ENCODE measurements around the gene PHLDB2.

Gene PHLDB2

DNA sequence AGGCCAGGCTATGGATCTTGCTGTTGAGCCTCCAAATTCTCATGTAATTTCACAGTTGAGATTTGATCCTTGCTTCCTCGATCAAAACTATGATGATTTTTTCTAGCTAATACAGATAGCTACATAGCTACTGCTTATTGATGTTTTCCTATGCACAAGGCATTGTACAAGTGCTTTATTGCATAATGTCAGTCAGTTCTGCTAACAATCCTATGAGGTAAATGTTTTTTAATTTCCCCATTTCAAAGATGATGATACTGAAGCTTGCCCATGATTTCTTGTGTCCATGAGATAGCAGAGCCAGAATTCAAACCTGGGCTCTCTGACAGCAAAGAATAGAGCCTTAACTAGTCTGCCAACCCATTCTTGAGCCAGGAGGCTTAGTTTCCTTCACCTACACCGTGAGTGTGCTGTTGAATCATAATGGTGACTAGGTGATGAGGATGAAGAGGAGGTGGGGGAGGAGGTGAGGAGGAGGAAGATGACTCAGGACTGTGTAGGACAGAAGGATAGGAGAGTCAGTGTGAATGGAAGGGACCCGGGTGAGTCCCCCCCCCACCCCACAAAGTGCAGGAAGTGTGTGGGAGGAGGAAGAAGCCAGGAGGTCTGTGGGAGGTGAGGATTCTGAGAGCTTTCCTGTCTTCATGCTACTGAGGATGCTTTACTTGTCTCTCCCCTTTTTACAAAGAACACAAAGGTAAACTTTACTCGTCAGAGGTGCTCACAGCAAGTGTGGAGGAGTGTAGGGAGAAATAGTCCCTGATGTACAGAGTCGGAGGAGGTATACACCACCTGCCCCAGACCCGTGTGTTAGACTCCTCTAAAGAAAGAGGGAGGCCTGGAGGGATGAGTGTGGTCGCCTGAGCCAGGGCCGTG, 143.3 kb downstream of the PHLDB2 start:
- CTCF ChIA-PET = interaction anchor here (0.7 to 2.6 kb wide), 3 partner anchors 11 to 40 kb away, joined by 3 to 7 read pairs (median 7); no protein-coding TSS in a partner anchor
- no peak for DNase-seq (ENCODE audit: extremely low spot score)
- POLR2A ChIA-PET = interaction anchor here (1.3 to 3.1 kb wide), 3 partner anchors 23 to 32 kb away, joined by 3 to 13 read pairs (median 6); partner anchors contain the start of genes ABHD10 and TMPRSS7
- TF ChIP-seq TARDBP (IDR thresholded peaks at IDR 0.05) (no peak), ELF4 (IDR thresholded peaks at IDR 0.05) (no peak), FOXM1 (IDR thresholded peaks at IDR 0.05; ENCODE audit: borderline replicate concordance) (no peak), BHLHE40 (IDR thresholded peaks at IDR 0.05; ENCODE audit: borderline replicate concordance) (no peak), ARNT (IDR thresholded peaks at IDR 0.05) (no peak), ZNF384 (IDR thresholded peaks at IDR 0.05) (no peak), LEF1 (IDR thresholded peaks at IDR 0.05; ENCODE audit: borderline replicate concordance) (no peak), CTBP1 (IDR thresholded peaks at IDR 0.05; ENCODE audit: borderline replicate concordance) (no peak), L3MBTL2 (conservative IDR thresholded peaks at IDR 0.05) (no peak), FOXK2 (IDR thresholded peaks at IDR 0.05) (no peak), FOXA1 (IDR thresholded peaks at IDR 0.05) (no peak), SP1 (IDR thresholded peaks at IDR 0.05) (no peak)
- TF ChIP-seq, protein P1, sequence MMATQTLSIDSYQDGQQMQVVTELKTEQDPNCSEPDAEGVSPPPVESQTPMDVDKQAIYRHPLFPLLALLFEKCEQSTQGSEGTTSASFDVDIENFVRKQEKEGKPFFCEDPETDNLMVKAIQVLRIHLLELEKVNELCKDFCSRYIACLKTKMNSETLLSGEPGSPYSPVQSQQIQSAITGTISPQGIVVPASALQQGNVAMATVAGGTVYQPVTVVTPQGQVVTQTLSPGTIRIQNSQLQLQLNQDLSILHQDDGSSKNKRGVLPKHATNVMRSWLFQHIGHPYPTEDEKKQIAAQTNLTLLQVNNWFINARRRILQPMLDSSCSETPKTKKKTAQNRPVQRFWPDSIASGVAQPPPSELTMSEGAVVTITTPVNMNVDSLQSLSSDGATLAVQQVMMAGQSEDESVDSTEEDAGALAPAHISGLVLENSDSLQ (IDR thresholded peaks at IDR 0.05) = no peak

DNA sequence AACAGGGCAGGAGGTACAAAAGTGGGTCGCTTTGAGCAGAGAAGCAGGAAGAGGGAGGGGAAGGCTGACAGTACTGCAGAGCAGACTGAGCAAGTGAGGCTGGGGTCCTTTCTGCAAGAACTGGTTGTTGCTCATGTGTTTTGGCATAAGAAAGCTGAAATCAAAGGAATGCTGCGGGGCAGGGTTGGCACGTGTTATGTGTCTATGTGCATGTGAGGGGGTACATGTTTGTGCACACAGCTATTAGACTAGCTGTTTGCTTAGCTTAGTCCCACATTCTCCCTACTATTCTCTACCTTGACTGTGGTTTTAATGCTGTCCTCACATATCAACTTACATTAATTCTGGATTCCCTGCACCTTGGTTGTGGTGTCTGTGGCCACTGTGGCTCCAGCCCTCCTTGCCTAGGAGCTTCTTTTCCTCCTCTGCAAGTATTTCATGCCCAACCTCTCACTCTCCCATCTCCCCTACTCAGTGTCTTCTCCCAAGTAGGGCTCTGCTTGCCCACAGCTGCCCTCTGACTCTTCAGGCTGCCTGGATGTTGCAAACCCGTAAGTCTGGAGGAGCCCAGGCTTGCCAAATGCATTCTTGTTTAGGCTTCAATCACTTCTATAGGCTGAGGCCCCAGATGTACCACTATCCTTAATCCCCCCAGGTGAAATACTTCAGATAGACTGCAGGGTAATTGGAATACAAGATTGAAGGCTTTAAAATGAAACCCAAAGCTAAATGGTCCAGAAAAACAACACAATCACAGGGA, 144.4 kb downstream of the PHLDB2 start:
- no peak for DNase-seq (ENCODE audit: extremely low spot score)
- ChIA-PET CTCF (interaction anchor here (2.6 kb wide), 1 partner anchor 14 kb away, joined by 7 read pairs; no protein-coding TSS in a partner anchor), POLR2A (interaction anchor here (1.3 to 3.1 kb wide), 2 partner anchors 24 to 31 kb away, joined by 3 to 13 read pairs; partner anchors contain the start of genes ABHD10 and TMPRSS7)
- TF ChIP-seq ARNT (IDR thresholded peaks at IDR 0.05) (no peak), LEF1 (IDR thresholded peaks at IDR 0.05; ENCODE audit: borderline replicate concordance) (no peak), SUZ12 (IDR thresholded peaks at IDR 0.05) (no peak), SP1 (IDR thresholded peaks at IDR 0.05) (no peak), CTBP1 (IDR thresholded peaks at IDR 0.05; ENCODE audit: borderline replicate concordance) (no peak), ZNF384 (IDR thresholded peaks at IDR 0.05) (no peak), BHLHE40 (IDR thresholded peaks at IDR 0.05; ENCODE audit: borderline replicate concordance) (no peak), HDGF (IDR thresholded peaks at IDR 0.05; ENCODE audit: borderline replicate concordance) (no peak), FOXK2 (IDR thresholded peaks at IDR 0.05) (no peak), TARDBP (IDR thresholded peaks at IDR 0.05) (no peak), FOXM1 (IDR thresholded peaks at IDR 0.05; ENCODE audit: borderline replicate concordance) (no peak), L3MBTL2 (conservative IDR thresholded peaks at IDR 0.05) (no peak), FOXA1 (IDR thresholded peaks at IDR 0.05) (no peak)

DNA sequence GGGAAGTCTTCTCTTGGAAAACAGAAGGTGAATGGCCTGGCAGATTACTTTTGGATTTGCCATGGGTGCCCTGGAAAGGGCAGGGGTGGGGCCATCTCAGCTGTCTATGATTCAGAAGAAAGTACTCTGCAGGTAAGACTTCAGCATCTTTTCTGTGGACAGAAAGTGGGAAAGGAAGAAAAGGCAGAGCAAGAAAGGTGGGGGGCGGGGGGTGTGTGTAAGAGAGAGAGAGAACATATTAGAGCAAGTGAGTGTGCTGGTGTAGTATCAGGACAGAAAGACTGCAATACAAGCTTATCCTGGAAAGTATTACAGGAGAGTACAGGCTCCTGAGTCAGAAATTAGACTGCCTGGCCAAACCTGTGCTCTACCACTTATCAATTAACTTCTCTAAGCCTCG, 145.1 kb downstream of the PHLDB2 start:
- POLR2A ChIA-PET = interaction anchor here (3.1 kb wide), 1 partner anchor 25 kb away, joined by 13 read pairs; the partner anchor contains the start of gene ABHD10
- TF ChIP-seq FOXA1 (IDR thresholded peaks at IDR 0.05) (no peak), NFRKB (IDR thresholded peaks at IDR 0.05) (no peak), BHLHE40 (IDR thresholded peaks at IDR 0.05; ENCODE audit: borderline replicate concordance) (no peak), CTBP1 (IDR thresholded peaks at IDR 0.05; ENCODE audit: borderline replicate concordance) (no peak)
- no peak for DNase-seq (ENCODE audit: extremely low spot score)
- CTCF ChIA-PET = interaction anchor here (1.2 to 2.6 kb wide), 2 partner anchors 15 to 287 kb away, joined by 4 to 7 read pairs; no protein-coding TSS in a partner anchor

DNA sequence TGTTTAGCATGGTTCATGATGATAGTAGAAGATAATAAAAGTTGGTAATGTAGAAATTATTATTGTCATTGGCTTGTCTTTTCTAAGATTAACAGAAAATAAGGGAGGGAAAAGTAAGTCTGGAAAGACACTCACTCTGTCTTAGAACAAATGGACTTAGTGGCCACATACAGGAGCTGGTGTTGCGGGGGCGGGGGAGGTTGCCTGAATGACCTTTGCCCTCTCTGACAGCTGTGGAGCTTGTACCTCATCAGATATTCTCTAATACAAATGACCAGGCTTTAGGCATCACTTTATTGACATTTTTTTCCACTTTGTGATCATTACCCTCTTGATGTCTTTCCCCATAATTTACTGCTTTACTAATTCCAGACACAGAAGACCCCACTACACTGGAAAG, 145.6 kb downstream of the PHLDB2 start:
- no peak for TF ChIP-seq L3MBTL2 (conservative IDR thresholded peaks at IDR 0.05)
- no peak for TF ChIP-seq BHLHE40 (IDR thresholded peaks at IDR 0.05; ENCODE audit: borderline replicate concordance)
- TF ChIP-seq LEF1 (IDR thresholded peaks at IDR 0.05; ENCODE audit: borderline replicate concordance) = no peak
- TF ChIP-seq HDGF (IDR thresholded peaks at IDR 0.05; ENCODE audit: borderline replicate concordance) = no peak
- no peak for TF ChIP-seq SP1 (IDR thresholded peaks at IDR 0.05)
- TF ChIP-seq, protein P1 (IDR thresholded peaks at IDR 0.05) = no peak
- TF ChIP-seq FOXK2 (IDR thresholded peaks at IDR 0.05) = no peak
- no peak for TF ChIP-seq SUZ12 (IDR thresholded peaks at IDR 0.05)
- no peak for TF ChIP-seq TARDBP (IDR thresholded peaks at IDR 0.05)
- ChIA-PET POLR2A (interaction anchor here (3.1 kb wide), 1 partner anchor 26 kb away, joined by 13 read pairs; the partner anchor contains the start of gene ABHD10), CTCF (interaction anchor here (1.2 to 2.6 kb wide), 2 partner anchors 16 to 287 kb away, joined by 4 to 7 read pairs; no protein-coding TSS in a partner anchor)
- no peak for DNase-seq (ENCODE audit: extremely low spot score)

DNA sequence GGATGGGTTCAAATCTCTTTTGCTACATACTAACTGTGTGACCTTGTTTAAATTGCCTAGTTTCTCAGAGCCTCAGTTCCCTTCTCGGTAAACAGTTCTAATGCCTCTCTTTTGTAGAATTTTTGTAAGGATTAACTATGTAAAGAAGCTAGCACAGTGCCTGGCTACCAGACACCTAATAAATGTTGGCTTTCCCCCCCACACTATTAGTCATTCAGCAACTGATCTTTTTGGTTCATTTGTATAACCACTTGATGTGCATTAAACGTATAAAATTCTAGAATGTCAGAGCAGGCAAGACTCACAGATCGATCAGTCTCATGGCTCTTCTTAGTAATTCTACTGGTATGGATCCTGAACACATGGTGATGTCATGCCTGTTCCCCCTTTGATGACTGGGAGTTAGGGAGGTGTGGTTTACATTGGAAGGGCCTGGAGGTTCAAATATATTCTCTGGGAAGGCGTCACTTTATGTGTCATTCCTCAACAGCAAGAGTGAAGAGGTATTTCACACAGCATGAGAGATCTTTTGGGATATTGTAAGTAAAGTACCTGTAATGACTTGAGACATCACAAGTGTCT, 146.1 kb downstream of the PHLDB2 start:
- no peak for DNase-seq (ENCODE audit: extremely low spot score)
- TF ChIP-seq SP1 (IDR thresholded peaks at IDR 0.05) (no peak), TARDBP (IDR thresholded peaks at IDR 0.05) (no peak), FOXK2 (IDR thresholded peaks at IDR 0.05) (no peak), ZNF384 (IDR thresholded peaks at IDR 0.05) (no peak), FOXM1 (IDR thresholded peaks at IDR 0.05; ENCODE audit: borderline replicate concordance) (no peak), NFRKB (IDR thresholded peaks at IDR 0.05) (no peak), LEF1 (IDR thresholded peaks at IDR 0.05; ENCODE audit: borderline replicate concordance) (no peak)
- ChIA-PET POLR2A (interaction anchor here (3.1 kb wide), 1 partner anchor 26 kb away, joined by 13 read pairs; the partner anchor contains the start of gene ABHD10), CTCF (interaction anchor here (1.2 to 2.6 kb wide), 2 partner anchors 16 to 288 kb away, joined by 4 to 7 read pairs; no protein-coding TSS in a partner anchor)

All from HEK293T (cell line).